Stomach (tissue), 4 donors: ENCODE results near the gene ELOVL7.

Source experiments
- POLR2A ChIP-seq, 4 donors: fragments of 450-650 bp; IDR thresholded peaks; one replicate each; pipeline ENCODE4 v1.6.1; 2016; ENCODE audit warnings: antibody characterized with exemption in 4 of 4, control low read depth in 2 of 4, mild to moderate bottlenecking in 1 of 4, moderate library complexity in 1 of 4
- POLR2AphosphoS5 ChIP-seq, 3 donors: sonication (generic); formaldehyde crosslinking; IDR thresholded peaks; one replicate each; pipeline ENCODE4 v1.6.1; 2016; ENCODE audit warnings: antibody characterized with exemption in 3 of 3
- TF ChIP-seq, protein P1 (sequence below), 7 experiments: fragments of 450-650 bp in 4 of 7; fragments of 200-600 bp in 3 of 7; sonication (generic) in 3 of 7; IDR thresholded peaks; one replicate each; pipeline ENCODE4 v1.5.1; 2016 to 2019; ENCODE audit warnings: antibody characterized with exemption in 7 of 7, control low read depth in 2 of 7, mild to moderate bottlenecking in 1 of 7

DNA sequence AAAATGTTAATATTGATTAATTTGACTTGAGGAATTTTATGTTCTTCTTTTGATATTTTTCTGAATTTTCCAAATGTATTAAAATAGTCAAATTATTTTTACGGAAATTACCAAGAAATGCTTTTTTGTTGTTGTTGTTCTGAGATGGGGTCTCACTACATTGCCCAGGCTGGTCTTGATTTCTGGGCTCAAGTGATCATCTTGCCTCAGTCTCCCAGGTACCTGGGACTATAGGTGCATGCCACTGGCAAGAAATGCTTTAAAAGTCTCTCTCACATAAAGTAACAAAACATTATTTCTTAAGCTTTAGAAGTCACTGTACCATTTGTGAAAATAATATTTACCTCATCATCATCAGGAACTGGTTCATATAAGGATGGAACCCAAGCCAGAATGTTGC, 43.0 kb upstream of the ELOVL7 start:
- TF ChIP-seq POLR2AphosphoS5 (IDR thresholded peaks at IDR 0.05) (no peak), POLR2A (IDR thresholded peaks at IDR 0.05) (no peak)
- TF ChIP-seq, protein P1, sequence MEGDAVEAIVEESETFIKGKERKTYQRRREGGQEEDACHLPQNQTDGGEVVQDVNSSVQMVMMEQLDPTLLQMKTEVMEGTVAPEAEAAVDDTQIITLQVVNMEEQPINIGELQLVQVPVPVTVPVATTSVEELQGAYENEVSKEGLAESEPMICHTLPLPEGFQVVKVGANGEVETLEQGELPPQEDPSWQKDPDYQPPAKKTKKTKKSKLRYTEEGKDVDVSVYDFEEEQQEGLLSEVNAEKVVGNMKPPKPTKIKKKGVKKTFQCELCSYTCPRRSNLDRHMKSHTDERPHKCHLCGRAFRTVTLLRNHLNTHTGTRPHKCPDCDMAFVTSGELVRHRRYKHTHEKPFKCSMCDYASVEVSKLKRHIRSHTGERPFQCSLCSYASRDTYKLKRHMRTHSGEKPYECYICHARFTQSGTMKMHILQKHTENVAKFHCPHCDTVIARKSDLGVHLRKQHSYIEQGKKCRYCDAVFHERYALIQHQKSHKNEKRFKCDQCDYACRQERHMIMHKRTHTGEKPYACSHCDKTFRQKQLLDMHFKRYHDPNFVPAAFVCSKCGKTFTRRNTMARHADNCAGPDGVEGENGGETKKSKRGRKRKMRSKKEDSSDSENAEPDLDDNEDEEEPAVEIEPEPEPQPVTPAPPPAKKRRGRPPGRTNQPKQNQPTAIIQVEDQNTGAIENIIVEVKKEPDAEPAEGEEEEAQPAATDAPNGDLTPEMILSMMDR (IDR thresholded peaks at IDR 0.05), result no peak
